PC-9 (cell line): Measurements from ENCODE around the gene RASD2.

ENCODE experiments used
- CTCF ChIP-seq: fragments of 200-600 bp; sonication (generic); conservative IDR thresholded peaks from 2 replicates; pipeline ENCODE4 v1.6.1; 2017; ENCODE audit warnings: mixed run types, antibody characterized with exemption, mild to moderate bottlenecking, moderate library complexity
- EZH2 ChIP-seq: fragments of 200-600 bp; sonication (generic); IDR thresholded peaks from 2 replicates; pipeline ENCODE4 v1.8.0; 2017; ENCODE audit warnings: antibody characterized with exemption, low read depth

- no peak for TF ChIP-seq CTCF
- TF ChIP-seq EZH2: no peak
These were observed 16.0 kb downstream of the RASD2 start for GRCh38 chr22:35556666-35557065.
